ENCODE measurements around the gene SH3D19. TPM values are rescaled to one million over a fixed set of nuclear protein-coding genes. Genes with fewer than 3 reads are reported as not detected.
A peak's percentile ranks its signal among the peaks of the same experiment; 100 is the strongest.

The SH3D19 gene
- total RNA-seq, 1 experiment from 2014 or later = 29.7 TPM

DNA sequence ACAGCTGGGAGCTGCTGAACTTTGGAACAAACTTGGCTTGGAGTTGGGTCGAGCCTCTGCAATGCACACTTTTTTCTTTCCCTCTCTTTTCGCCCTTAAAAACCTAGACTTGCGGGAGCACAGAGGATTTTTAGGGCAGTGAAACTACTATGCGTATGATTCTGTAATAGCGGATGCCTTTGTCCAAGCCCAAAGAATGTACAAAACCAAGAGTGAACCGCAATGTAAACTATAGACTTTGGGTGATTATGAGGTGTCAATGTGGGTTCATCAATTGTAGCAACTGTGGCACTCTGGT is 493 bp upstream of the SH3D19 start:
- Histone ChIP-seq H2BK120ac (ENCODE audit: low read depth, low read length, poor library complexity, severe bottlenecking) (no peak overlapping the region), H2BK20ac (ENCODE audit: low read depth, low read length, poor library complexity, severe bottlenecking) (no peak overlapping the region), H3K23me2 (ENCODE audit: insufficient read length, low read depth, low read length, poor library complexity, severe bottlenecking) (peaks cover 7% of the 10 kb centered on the region), H3K14ac (ENCODE audit: insufficient read depth, low read length) (no peak overlapping the region), H3K56ac (ENCODE audit: insufficient read length, low read depth, low read length) (no peak overlapping the region), H3K9me3 (ENCODE audit: control insufficient read depth, low read depth, low read length) (no peaks in the 10 kb centered on the region), H2BK15ac (ENCODE audit: low read depth, low read length) (no peak overlapping the region), H3K79me2 (ENCODE audit: insufficient read depth, low read length) (peaks cover 21% of the 10 kb centered on the region), H3K27me3 (ENCODE audit: insufficient read depth, low read length) (no peaks in the 10 kb centered on the region), H3K27ac (ENCODE audit: insufficient read length, low read depth, low read length) (no peak overlapping the region), H3K4me2 (ENCODE audit: insufficient read depth, insufficient read length, low read length) (peak overlapping the region; percentile 46), H4K8ac (replicated peaks; ENCODE audit: insufficient read length, low read depth, low read length) (no peak overlapping the region), H4K91ac (ENCODE audit: insufficient read length, low read depth, low read length) (no peak overlapping the region), H2BK12ac (ENCODE audit: insufficient read length, low read depth, low read length) (no peak overlapping the region), H2BK5ac (ENCODE audit: insufficient read length, low read length) (no peak overlapping the region), H3K79me1 (ENCODE audit: insufficient read depth, low read depth, low read length, poor library complexity, severe bottlenecking) (no peaks in the 10 kb centered on the region), H2AK5ac (ENCODE audit: insufficient read length, low read length) (no peak overlapping the region), H4K5ac (ENCODE audit: insufficient read length, low read depth, low read length) (no peak overlapping the region), H3K9ac (ENCODE audit: extremely low read depth, insufficient read length, low read length) (no peak overlapping the region), H3K23ac (ENCODE audit: insufficient read length, low read depth, low read length) (no peak overlapping the region), H3K4ac (ENCODE audit: low read depth, low read length) (no peak overlapping the region), H3K18ac (ENCODE audit: insufficient read length, low read depth, low read length) (no peak overlapping the region), H3K4me1 (ENCODE audit: insufficient read depth, low read length) (peaks cover 2% of the 10 kb centered on the region; the same call in 1 of the 2 replicates), H2AFZ (ENCODE audit: low read length) (no peak overlapping the region), H3T11ph (ENCODE audit: low read length) (no peak overlapping the region), H4K20me1 (ENCODE audit: control insufficient read depth, insufficient read depth, insufficient read length) (no peaks in the 10 kb centered on the region)
- TF ChIP-seq, protein P1, sequence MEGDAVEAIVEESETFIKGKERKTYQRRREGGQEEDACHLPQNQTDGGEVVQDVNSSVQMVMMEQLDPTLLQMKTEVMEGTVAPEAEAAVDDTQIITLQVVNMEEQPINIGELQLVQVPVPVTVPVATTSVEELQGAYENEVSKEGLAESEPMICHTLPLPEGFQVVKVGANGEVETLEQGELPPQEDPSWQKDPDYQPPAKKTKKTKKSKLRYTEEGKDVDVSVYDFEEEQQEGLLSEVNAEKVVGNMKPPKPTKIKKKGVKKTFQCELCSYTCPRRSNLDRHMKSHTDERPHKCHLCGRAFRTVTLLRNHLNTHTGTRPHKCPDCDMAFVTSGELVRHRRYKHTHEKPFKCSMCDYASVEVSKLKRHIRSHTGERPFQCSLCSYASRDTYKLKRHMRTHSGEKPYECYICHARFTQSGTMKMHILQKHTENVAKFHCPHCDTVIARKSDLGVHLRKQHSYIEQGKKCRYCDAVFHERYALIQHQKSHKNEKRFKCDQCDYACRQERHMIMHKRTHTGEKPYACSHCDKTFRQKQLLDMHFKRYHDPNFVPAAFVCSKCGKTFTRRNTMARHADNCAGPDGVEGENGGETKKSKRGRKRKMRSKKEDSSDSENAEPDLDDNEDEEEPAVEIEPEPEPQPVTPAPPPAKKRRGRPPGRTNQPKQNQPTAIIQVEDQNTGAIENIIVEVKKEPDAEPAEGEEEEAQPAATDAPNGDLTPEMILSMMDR (conservative IDR thresholded peaks at IDR 0.05) = no peak
- H3K4me1 Mint-ChIP-seq = peaks cover 36% of the 10 kb centered on the region in 2 experiments
- H3K4me3 Mint-ChIP-seq = peak overlapping the region; percentile 91 to 95
- no peak for DNase-seq
- peaks cover 2% of the 10 kb centered on the region for H3K27me3 Mint-ChIP-seq (ENCODE audit: low read depth)
- H3K36me3 Mint-ChIP-seq (ENCODE audit: insufficient read depth in 1 of 3, low read depth in 3 of 3) = no peaks in the 10 kb centered on the region; a peak in 2 of 7 replicates
- H3K27ac Mint-ChIP-seq = no peak overlapping the region
- peaks cover 0 to 2% of the 10 kb centered on the region in 2 experiments; a peak in 1 of 5 replicates for H3K9me3 Mint-ChIP-seq
- no CpG with 5 or more reads among the region's 6 CpGs for WGBS (ENCODE audit: extremely low coverage, insufficient read length, low lambda C conversion rate)

Data from H9 (cell line).